WTC11 (cell line): ENCODE data around the gene ZNF771.

Source experiments
- CTCF ChIP-seq: fragments of 200-600 bp; IDR thresholded peaks from 2 replicates; pipeline ENCODE4 v1.8.0; 2022; ENCODE audit warnings: antibody characterized with exemption
- E2F1 ChIP-seq: sonication (generic); formaldehyde crosslinking; IDR thresholded peaks from 2 replicates; pipeline ENCODE4 v1.8.0; 2022; ENCODE audit warnings: mild to moderate bottlenecking, missing genetic modification reagents
- HMGXB4 ChIP-seq: sonication (generic); formaldehyde crosslinking; IDR thresholded peaks from 2 replicates; pipeline ENCODE4 v1.8.1; 2023; ENCODE audit warnings: mild to moderate bottlenecking, moderate library complexity, missing genetic modification reagents
- JUN ChIP-seq: sonication (generic); formaldehyde crosslinking; IDR thresholded peaks from 2 replicates; pipeline ENCODE4 v1.8.0; 2023; ENCODE audit warnings: mild to moderate bottlenecking, missing genetic modification reagents
- MAX ChIP-seq: sonication (generic); formaldehyde crosslinking; IDR thresholded peaks from 2 replicates; pipeline ENCODE4 v1.8.0; 2022; ENCODE audit warnings: mild to moderate bottlenecking, missing genetic modification reagents
- NFE2L1 ChIP-seq: sonication (generic); formaldehyde crosslinking; IDR thresholded peaks from 2 replicates; pipeline ENCODE4 v1.8.1; 2023; ENCODE audit warnings: missing genetic modification reagents
- NR2C2 ChIP-seq: sonication (generic); formaldehyde crosslinking; IDR thresholded peaks from 2 replicates; pipeline ENCODE4 v1.8.0; 2022; ENCODE audit warnings: mild to moderate bottlenecking, missing genetic modification reagents
- OVOL2 ChIP-seq: fragments of 250-450 bp; sonication (Bioruptor Pico); IDR thresholded peaks from 2 replicates; pipeline ENCODE4 v1.9.0; 2021; ENCODE audit warnings: mild to moderate bottlenecking, borderline replicate concordance
- SP1 ChIP-seq: sonication (generic); formaldehyde crosslinking; conservative IDR thresholded peaks from 2 replicates; pipeline ENCODE4 v1.8.1; 2022; ENCODE audit warnings: missing genetic modification reagents
- TP53 ChIP-seq: sonication (generic); formaldehyde crosslinking; IDR thresholded peaks from 2 replicates; pipeline ENCODE4 v1.8.1; 2023; ENCODE audit warnings: mild to moderate bottlenecking, missing genetic modification reagents
- ZNF138 ChIP-seq: sonication (generic); formaldehyde crosslinking; conservative IDR thresholded peaks from 2 replicates; pipeline ENCODE4 v1.8.1; 2022; ENCODE audit warnings: mild to moderate bottlenecking, moderate library complexity, missing genetic modification reagents
- ZNF219 ChIP-seq: sonication (generic); formaldehyde crosslinking; IDR thresholded peaks from 2 replicates; pipeline ENCODE4 v1.8.0; 2023; ENCODE audit warnings: missing genetic modification reagents, mild to moderate bottlenecking, borderline replicate concordance
- ZSCAN18 ChIP-seq: fragments of 250-450 bp; sonication (Bioruptor Pico); IDR thresholded peaks from 2 replicates; pipeline ENCODE4 v2.1.2; 2022; ENCODE audit warnings: mild to moderate bottlenecking, moderate library complexity

GRCh38 chr16:30443631-30444030 lies 36.2 kb downstream of the ZNF771 start:
- TF ChIP-seq TP53 (CRISPR knock-in tag) (no peak), MAX (CRISPR knock-in tag) (no peak), HMGXB4 (CRISPR knock-in tag) (no peak), ZSCAN18 (CRISPR knock-in tag) (no peak), CTCF (no peak), E2F1 (CRISPR knock-in tag) (no peak), OVOL2 (no peak), NR2C2 (CRISPR knock-in tag) (no peak), ZNF219 (CRISPR knock-in tag) (no peak), NFE2L1 (no peak), JUN (CRISPR knock-in tag) (no peak), ZNF138 (CRISPR knock-in tag) (no peak), SP1 (CRISPR knock-in tag) (no peak)
